GM19193 (cell line): ENCODE data around the gene LDLRAD4.

Source experiments
- POLR2A ChIP-seq: IDR thresholded peaks from 4 replicates; pipeline ENCODE4 v1.6.1; 2011; ENCODE audit not compliant: insufficient read depth, insufficient read length; ENCODE audit errors: extremely low read depth

The LDLRAD4 gene

GRCh38 chr18:13547347-13547746, 328.8 kb downstream of the LDLRAD4 start:
- TF ChIP-seq POLR2A = no peak

GRCh38 chr18:13548106-13548819, 329.7 kb downstream of the LDLRAD4 start:
- TF ChIP-seq POLR2A = no peak

GRCh38 chr18:13548966-13549879, 330.7 kb downstream of the LDLRAD4 start:
- TF ChIP-seq POLR2A = no peak

- no peak for TF ChIP-seq POLR2A
Observed at GRCh38 chr18:13549880-13550232, 331.3 kb downstream of the LDLRAD4 start.

GRCh38 chr18:13550418-13551304, 332.1 kb downstream of the LDLRAD4 start:
- TF ChIP-seq POLR2A = no peak

- TF ChIP-seq POLR2A = no peak
Observed at GRCh38 chr18:13551305-13551603, 332.7 kb downstream of the LDLRAD4 start.

GRCh38 chr18:13551841-13552733, 333.5 kb downstream of the LDLRAD4 start:
- TF ChIP-seq POLR2A = no peak

GRCh38 chr18:13553449-13553848, 334.9 kb downstream of the LDLRAD4 start:
- no peak for TF ChIP-seq POLR2A

GRCh38 chr18:13555192-13555591, 336.6 kb downstream of the LDLRAD4 start:
- TF ChIP-seq POLR2A = no peak

- TF ChIP-seq POLR2A = no peak
Observed at GRCh38 chr18:13555865-13556264, 337.3 kb downstream of the LDLRAD4 start.

- TF ChIP-seq POLR2A = no peak
Observed at GRCh38 chr18:13556502-13556901, 337.9 kb downstream of the LDLRAD4 start.

- TF ChIP-seq POLR2A = no peak
Observed at GRCh38 chr18:13558124-13558523, 339.6 kb downstream of the LDLRAD4 start.

GRCh38 chr18:13558790-13559189, 340.2 kb downstream of the LDLRAD4 start:
- TF ChIP-seq POLR2A = no peak

GRCh38 chr18:13559754-13560153, 341.2 kb downstream of the LDLRAD4 start:
- TF ChIP-seq POLR2A = no peak

GRCh38 chr18:13560306-13560705, 341.7 kb downstream of the LDLRAD4 start:
- no peak for TF ChIP-seq POLR2A

GRCh38 chr18:13562494-13563029, 344.0 kb downstream of the LDLRAD4 start:
- TF ChIP-seq POLR2A = peak; percentile 36
